ENCODE results near the gene HEATR1. TPM values are rescaled to one million over a fixed set of nuclear protein-coding genes. Genes with fewer than 3 reads are reported as not detected.

HEATR1 gene
- total RNA-seq, 1 experiment from 2014 or later, result 73.0 TPM

DNA sequence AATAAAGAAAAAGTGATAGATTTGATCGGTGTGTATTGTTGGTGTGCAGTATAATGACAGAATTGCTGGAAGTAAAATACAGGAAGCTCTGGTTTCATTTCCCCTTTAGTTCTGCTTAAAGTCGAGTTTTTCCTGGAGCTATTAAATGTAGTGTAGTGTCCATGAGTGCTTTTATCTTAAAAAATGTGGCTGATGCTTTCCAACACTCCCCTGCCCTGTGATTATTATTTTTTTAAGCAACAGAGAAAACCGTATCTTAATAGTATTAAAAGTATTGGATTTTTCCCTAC is 79.5 kb downstream of the HEATR1 start:
- Mint-ChIP-seq H3K4me1 (peaks cover 11% of the 10 kb centered on the region), H3K27me3 (ENCODE audit: low read depth) (peaks cover 28% of the 10 kb centered on the region), H3K4me3 (peak overlapping the region; percentile 85), H3K9me3 (no peaks in the 10 kb centered on the region), H3K36me3 (no peaks in the 10 kb centered on the region; the same call in 1 of the 2 replicates), H3K27ac (no peak overlapping the region)
- TF ChIP-seq NR1H2 (CRISPR knock-in tag; IDR thresholded peaks at IDR 0.05) (no peak), RORB (CRISPR knock-in tag; IDR thresholded peaks at IDR 0.05) (no peak)
- POLR2A ChIA-PET, result no interaction called here
- CTCF ChIA-PET, result no interaction called here
- ATAC-seq (no peak), DNase-seq (ENCODE audit: low spot score) (no peak)

DNA sequence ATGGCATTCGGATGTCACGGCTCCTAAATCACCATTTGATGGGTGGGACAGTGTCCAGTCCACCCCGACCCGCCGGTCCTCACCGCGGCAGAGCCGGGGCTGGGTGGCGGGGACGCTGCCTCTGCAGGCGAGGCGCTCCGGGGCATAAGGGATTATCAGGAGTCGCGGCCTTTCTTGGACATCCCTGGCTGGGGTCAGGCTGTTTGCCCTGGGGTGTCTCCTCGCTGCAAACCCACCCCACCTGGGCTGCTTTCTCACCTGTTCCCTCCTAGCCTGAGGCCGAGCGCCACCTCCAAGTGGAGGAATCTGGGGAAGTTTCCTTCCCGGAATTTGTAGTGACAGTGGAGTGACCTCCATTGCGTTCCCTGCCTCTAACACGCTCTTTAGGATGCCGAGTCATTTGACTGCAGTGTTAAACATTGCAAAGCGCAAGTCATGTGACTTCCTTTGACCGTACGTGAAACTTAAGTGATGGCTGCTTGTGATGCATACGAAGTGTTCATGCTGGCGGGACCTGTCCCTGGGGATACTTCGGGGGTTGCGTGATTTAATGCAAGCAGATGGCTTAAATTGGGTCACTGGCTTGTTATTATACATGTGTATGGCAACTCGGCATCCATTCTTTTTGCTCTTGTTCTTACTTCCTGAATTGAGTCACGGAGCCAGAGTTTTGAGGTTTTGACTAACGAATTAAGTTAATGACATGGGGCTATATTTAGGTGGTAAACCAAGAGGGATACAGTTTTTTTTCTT is 80.0 kb downstream of the HEATR1 start:
- H3K9me3 Mint-ChIP-seq, result no peaks in the 10 kb centered on the region
- DNase-seq (ENCODE audit: low spot score) (peak; percentile 20), ATAC-seq (peak; percentile 67)
- H3K4me3 Mint-ChIP-seq, result peak overlapping the region; percentile 85
- TF ChIP-seq NFE2L1 (CRISPR knock-in tag; IDR thresholded peaks at IDR 0.05), result peak; percentile 67; the same call in 1 of the 2 replicates
- TF ChIP-seq, protein P1, sequence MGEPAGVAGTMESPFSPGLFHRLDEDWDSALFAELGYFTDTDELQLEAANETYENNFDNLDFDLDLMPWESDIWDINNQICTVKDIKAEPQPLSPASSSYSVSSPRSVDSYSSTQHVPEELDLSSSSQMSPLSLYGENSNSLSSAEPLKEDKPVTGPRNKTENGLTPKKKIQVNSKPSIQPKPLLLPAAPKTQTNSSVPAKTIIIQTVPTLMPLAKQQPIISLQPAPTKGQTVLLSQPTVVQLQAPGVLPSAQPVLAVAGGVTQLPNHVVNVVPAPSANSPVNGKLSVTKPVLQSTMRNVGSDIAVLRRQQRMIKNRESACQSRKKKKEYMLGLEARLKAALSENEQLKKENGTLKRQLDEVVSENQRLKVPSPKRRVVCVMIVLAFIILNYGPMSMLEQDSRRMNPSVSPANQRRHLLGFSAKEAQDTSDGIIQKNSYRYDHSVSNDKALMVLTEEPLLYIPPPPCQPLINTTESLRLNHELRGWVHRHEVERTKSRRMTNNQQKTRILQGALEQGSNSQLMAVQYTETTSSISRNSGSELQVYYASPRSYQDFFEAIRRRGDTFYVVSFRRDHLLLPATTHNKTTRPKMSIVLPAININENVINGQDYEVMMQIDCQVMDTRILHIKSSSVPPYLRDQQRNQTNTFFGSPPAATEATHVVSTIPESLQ (CRISPR knock-in tag; IDR thresholded peaks at IDR 0.05), result no peak
- no peak for TF ChIP-seq GRHL2 (CRISPR knock-in tag; IDR thresholded peaks at IDR 0.05; ENCODE audit: insufficient replicate concordance, severe bottlenecking)
- peak; percentile 89 for TF ChIP-seq USF1 (CRISPR knock-in tag; IDR thresholded peaks at IDR 0.05)
- TF ChIP-seq ZBTB21 (CRISPR knock-in tag; IDR thresholded peaks at IDR 0.05; ENCODE audit: borderline replicate concordance), result no peak
- TF ChIP-seq, protein P2, sequence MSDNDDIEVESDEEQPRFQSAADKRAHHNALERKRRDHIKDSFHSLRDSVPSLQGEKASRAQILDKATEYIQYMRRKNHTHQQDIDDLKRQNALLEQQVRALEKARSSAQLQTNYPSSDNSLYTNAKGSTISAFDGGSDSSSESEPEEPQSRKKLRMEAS (CRISPR knock-in tag; IDR thresholded peaks at IDR 0.05), result peak; percentile 45; the same call in 1 of the 2 replicates
- peak; percentile 65 for TF ChIP-seq FOXK1 (CRISPR knock-in tag; IDR thresholded peaks at IDR 0.05)
- no peak for TF ChIP-seq NFATC4 (CRISPR knock-in tag; IDR thresholded peaks at IDR 0.05)
- TF ChIP-seq, protein P3, sequence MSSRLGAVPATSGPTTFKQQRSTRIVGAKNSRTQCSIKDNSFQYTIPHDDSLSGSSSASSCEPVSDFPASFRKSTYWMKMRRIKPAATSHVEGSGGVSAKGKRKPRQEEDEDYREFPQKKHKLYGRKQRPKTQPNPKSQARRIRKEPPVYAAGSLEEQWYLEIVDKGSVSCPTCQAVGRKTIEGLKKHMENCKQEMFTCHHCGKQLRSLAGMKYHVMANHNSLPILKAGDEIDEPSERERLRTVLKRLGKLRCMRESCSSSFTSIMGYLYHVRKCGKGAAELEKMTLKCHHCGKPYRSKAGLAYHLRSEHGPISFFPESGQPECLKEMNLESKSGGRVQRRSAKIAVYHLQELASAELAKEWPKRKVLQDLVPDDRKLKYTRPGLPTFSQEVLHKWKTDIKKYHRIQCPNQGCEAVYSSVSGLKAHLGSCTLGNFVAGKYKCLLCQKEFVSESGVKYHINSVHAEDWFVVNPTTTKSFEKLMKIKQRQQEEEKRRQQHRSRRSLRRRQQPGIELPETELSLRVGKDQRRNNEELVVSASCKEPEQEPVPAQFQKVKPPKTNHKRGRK (CRISPR knock-in tag; IDR thresholded peaks at IDR 0.05; ENCODE audit: borderline replicate concordance), result no peak
- TF ChIP-seq SP1 (CRISPR knock-in tag; conservative IDR thresholded peaks at IDR 0.05), result peak; percentile 36; the same call in 1 of the 2 replicates
- TF ChIP-seq, protein P4, sequence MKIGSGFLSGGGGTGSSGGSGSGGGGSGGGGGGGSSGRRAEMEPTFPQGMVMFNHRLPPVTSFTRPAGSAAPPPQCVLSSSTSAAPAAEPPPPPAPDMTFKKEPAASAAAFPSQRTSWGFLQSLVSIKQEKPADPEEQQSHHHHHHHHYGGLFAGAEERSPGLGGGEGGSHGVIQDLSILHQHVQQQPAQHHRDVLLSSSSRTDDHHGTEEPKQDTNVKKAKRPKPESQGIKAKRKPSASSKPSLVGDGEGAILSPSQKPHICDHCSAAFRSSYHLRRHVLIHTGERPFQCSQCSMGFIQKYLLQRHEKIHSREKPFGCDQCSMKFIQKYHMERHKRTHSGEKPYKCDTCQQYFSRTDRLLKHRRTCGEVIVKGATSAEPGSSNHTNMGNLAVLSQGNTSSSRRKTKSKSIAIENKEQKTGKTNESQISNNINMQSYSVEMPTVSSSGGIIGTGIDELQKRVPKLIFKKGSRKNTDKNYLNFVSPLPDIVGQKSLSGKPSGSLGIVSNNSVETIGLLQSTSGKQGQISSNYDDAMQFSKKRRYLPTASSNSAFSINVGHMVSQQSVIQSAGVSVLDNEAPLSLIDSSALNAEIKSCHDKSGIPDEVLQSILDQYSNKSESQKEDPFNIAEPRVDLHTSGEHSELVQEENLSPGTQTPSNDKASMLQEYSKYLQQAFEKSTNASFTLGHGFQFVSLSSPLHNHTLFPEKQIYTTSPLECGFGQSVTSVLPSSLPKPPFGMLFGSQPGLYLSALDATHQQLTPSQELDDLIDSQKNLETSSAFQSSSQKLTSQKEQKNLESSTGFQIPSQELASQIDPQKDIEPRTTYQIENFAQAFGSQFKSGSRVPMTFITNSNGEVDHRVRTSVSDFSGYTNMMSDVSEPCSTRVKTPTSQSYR (CRISPR knock-in tag; IDR thresholded peaks at IDR 0.05), result no peak
- TF ChIP-seq PREB (CRISPR knock-in tag; IDR thresholded peaks at IDR 0.05; ENCODE audit: borderline replicate concordance), result no peak
- TF ChIP-seq NR2C2 (CRISPR knock-in tag; IDR thresholded peaks at IDR 0.05), result peak; percentile 16; the same call in 1 of the 2 replicates
- TF ChIP-seq, protein P5, sequence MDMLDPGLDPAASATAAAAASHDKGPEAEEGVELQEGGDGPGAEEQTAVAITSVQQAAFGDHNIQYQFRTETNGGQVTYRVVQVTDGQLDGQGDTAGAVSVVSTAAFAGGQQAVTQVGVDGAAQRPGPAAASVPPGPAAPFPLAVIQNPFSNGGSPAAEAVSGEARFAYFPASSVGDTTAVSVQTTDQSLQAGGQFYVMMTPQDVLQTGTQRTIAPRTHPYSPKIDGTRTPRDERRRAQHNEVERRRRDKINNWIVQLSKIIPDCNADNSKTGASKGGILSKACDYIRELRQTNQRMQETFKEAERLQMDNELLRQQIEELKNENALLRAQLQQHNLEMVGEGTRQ (CRISPR knock-in tag; IDR thresholded peaks at IDR 0.05), result peak; percentile 89
- no peak for TF ChIP-seq CBFB (CRISPR knock-in tag; IDR thresholded peaks at IDR 0.05; ENCODE audit: low read depth)
- H3K27me3 Mint-ChIP-seq (ENCODE audit: low read depth), result peaks cover 28% of the 10 kb centered on the region
- H3K36me3 Mint-ChIP-seq, result no peaks in the 10 kb centered on the region; the same call in 1 of the 2 replicates
- H3K4me1 Mint-ChIP-seq, result peaks cover 11% of the 10 kb centered on the region
- H3K27ac Mint-ChIP-seq, result 0 out of 2 replicates have a peak overlapping the region, but pooled peaks have one; percentile 35
- POLR2A ChIA-PET, result no interaction called here
- CTCF ChIA-PET, result no interaction called here

All from WTC11 (cell line).